HG02973 (cell line): ENCODE results near the gene MFF.
"Not testable (repeated sequence)": the region's sequence is repeated elsewhere in the genome, so short reads cannot be mapped to it uniquely, and the experiment has no call there.

Experiments used
- ATAC-seq: cut with Tn5 transposase; IDR thresholded peaks from one replicate; pipeline ENCODE4 v1.9.1; 2021; ENCODE audit warnings: moderate library complexity; ENCODE audit not compliant: unreplicated experiment

MFF gene

DNA sequence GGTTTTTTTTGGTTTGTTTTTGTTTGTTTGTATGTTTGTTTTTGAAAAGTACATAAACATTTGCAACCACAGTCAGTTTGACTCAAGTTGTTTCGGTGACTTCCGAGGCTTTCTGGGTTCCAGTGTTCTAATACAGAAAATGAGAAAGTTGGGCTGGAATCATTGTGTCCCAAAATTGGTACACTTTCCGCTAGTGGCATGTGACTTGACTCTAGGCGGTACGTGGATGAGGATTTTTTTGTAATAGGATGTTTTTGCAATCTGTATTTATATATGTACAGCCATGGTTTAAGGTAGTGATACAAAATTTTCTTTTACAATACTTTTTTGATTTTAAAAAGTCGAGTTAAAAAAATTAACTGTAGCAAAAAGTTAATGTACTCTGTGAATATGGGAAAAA, 1.7 kb downstream of the MFF start:
- ATAC-seq: no peak

- no peak for ATAC-seq
Measured at GRCh38 chr2:227335713-227336112, 10.7 kb downstream of the MFF start.

GRCh38 chr2:227337442-227337841, 12.4 kb downstream of the MFF start:
- ATAC-seq: no peak

DNA sequence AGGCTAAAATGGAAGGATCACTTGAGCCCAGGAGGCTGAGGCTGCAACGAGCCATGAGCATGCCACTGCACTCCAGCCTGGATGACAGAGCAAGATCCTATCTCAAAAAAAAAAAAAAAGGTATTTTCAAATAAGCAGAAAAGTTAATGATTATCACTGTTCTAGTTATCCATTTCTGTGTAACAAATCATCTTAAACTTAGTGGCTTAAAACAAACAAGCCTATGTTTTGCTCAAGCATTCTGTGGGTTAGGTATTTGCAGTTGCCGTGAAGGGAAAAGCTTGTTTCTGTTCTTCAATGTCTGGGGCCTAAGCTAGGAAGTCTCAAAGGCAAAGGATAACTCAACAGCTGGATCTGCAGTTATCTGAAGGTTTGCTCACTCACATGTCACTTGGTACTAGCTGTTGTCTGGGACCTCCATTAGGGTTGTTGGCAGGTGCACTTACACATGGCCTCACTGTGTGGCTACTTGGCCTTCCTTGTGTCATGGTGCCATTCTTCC, 14.1 kb downstream of the MFF start:
- ATAC-seq: no peak

DNA sequence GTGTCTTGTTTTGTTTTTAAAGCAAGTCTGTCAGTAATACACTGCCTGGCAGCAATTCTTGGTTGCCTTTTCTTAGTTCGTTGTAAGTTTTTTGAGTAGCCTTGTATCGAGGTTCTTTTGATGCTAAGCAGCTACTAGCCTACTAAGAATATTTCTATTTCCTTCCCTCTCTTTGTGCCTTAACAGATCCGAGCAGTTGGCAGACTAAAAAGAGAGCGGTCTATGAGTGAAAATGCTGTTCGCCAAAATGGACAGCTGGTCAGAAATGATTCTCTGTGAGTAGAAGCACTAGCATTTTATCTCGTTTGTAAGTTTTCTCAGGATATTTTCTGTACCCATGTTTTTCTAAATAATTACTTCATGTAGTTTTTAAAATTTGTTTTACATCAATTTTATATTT, 15.1 kb downstream of the MFF start:
- ATAC-seq: no peak

GRCh38 chr2:227341553-227341952, 16.5 kb downstream of the MFF start:
- ATAC-seq: no peak

DNA sequence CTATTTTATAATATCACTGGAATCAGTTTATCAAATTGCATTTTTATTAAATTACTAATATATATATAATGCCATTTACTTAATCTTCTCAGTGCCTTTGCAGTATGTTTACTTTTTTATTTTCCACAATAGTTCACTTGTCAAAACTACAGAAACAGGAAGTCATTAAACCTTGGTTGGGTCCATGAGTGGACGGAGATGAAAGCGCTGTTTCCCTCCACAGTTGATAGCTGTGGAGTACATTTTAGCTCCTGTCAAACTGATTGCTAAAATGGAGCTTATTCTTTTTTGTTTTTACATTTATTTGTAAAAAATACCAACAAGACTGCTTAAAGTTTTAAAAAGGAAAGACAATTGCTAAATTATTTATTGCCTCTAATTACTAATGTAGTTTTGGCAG, 19.2 kb downstream of the MFF start:
- ATAC-seq: no peak

GRCh38 chr2:227347117-227347516, 22.1 kb downstream of the MFF start:
- ATAC-seq: no peak

- ATAC-seq: no peak
Measured at GRCh38 chr2:227348324-227348723, 23.3 kb downstream of the MFF start.

DNA sequence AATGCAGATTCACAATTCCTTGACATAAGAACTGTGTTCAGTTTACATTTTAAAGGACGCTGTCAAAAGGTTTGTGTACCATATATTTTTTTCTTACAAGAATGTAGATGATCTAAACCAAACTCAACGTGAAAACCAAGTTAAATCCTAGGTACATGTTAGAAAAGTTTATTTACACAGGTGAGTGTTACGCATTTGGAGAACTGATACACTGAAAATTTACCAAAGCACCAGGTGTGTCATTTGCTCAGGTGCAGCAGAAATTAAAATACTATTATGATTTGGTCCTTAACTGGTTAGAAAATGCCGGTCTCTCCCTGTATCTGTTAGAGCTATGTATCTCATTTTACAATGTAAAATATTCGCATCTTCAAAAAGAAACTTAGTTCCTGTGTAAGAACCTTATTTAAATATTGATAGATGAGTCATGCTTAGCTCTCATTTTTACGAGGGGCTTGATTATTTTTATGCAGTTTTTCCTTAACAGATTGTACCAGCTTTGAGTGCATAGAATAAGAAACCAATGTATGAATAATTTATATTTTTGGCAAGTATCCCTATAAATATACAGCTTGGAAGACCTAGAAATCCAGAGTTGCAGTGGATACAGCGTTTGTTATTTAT, 25.1 kb downstream of the MFF start:
- ATAC-seq: no peak

DNA sequence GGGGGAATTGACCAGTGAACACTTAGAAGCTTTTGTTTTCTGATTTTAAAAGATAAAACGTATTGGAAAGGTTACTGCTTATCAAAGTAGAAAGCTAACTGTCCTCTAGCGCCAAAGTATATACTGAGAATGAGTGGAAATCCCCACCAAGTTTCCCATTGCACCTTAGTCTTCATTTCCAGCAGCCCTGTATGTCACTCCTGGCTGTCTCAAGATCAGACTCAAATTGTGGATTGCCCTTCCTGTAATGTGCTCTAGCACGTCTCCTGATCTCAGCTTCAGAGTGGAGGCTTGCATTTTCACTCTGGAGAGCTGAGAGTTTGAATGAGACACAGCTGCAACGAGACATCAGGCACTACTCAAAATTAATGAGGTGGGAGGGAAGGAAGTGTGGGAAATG, 26.6 kb downstream of the MFF start:
- ATAC-seq: peak; percentile 69

DNA sequence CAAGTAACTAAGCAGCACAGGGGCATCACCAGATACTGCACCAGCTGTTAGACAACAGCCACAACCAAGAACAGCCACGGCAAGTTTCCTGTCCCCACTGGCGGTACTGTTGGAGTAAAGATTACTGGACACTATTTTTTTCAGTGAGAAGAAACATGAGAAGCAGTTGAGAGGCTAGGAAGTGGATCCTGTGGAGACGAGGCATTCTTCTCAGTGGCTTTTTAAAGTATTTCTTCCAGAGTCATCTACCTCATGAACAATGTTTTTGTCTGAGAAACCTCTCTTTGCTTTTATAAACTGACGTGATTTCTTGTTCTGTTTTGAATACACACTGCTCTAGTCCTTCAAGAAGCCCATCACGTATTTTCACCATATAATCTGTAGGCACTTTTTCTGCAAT, 35.3 kb downstream of the MFF start:
- no peak for ATAC-seq

DNA sequence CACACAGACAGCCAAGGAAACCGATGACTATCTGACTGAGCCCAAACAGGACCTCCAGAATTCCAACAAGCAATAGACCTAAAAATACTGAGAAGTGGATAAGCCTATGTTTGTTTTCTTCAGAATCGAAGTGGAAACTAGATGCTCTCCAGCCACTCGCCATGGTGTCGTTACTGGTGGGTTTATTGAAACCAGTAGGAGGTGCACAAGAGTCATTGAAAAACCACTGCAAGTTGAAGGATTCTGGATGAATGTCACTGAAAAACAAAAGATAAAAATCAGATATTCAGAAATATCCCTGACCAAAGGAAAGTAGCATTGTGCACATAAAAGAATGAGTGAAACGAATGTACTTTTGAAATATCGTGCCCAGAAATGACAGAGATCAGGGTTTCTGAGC, 38.7 kb downstream of the MFF start:
- no peak for ATAC-seq

- not testable (repeated sequence) for ATAC-seq
Measured at GRCh38 chr2:227364585-227365263, 39.7 kb downstream of the MFF start.

- ATAC-seq: no peak
Measured at GRCh38 chr2:227365833-227366232, 40.8 kb downstream of the MFF start.

DNA sequence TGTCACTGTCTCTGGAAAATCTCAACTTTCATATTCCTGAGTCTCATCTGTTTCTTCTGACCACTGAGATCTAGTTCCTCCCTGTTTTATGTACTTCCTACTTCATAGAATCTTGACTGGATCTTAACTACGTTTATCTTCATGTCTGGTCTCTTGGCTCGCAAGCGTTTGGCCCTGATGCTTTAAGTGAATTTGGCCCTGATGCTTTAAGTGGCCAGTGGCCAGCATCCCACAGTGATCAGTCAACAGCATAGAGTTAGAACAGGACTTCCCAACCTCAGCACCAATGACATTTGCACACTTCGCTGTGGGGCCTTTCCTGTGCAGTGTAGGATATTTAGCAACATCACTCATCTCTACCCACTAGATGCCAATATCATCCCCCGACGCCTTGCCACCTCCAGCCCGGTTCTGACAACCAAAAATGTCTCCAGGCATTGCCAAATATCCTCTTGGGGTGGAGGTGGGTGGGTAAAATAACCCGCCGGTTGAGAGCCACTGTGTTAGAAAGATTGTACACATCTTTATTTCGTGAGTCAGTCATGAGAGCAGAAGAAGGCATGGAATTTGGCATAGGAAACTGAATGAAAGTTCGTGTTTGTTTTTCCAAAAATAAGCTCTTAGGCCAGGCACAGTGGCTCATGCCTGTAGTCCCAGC, 41.8 kb downstream of the MFF start:
- no peak for ATAC-seq

DNA sequence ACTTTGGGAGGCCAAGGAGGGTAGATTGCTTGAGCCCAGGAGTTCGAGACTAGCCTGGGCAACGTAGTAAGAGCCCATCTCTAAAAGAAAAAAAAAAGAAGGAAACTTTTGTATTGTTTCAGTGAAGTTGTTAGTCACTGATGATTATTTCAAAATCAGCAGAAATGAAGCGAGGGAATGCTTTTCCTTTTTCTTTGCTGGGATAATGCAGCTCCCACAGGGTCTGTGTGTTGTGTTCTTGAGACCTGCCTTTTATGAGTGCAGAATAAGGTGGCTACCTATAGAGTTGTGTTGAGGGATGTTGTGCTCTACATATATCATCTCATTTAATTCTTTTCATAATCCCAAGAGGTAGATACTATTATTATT, 42.4 kb downstream of the MFF start:
- ATAC-seq: no peak

DNA sequence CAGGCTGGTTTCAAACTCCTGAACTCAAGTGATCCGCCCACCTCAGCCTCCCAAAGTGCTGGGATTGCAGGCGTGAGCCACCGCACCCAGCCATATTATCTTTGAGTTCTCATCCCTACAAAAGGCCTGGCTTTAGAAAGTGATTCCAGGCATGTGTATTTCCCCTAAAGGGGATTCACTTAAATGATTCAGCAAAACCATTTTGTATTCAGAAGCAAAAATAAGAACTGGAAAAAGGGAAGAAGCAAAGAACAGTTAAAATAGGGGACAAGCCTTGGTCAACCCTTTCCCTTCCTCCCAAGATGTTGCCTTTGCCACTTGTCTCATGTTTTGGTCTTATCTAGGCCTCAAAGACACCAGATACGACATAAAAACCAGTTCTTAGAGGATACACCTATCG, 43.5 kb downstream of the MFF start:
- no peak for ATAC-seq

GRCh38 chr2:227370092-227370491, 45.0 kb downstream of the MFF start:
- no peak for ATAC-seq

DNA sequence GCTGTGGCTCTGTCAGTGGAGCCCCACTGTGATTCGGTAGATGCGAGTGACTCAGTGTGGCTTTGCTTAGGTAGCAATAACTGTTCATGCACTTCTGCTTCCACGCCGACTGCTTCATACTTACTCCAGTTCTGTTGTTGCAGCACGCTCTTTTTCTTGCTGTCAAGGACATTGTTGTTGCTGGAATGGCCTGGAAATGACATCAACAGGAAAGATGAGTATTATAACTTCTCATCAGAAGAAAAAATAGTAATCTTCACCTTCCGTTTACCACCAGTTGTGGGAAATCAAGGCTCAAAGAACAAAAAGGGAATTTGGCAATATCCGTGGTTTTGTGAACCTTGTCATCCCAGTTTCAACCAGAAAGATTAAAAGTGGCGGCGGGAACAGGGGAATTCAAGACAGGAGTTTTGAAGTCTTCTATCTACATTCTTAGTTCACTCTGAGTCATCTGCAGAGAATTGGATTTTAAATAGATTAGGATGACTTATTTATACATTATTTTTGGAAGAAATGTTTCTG, 45.8 kb downstream of the MFF start:
- no peak for ATAC-seq

DNA sequence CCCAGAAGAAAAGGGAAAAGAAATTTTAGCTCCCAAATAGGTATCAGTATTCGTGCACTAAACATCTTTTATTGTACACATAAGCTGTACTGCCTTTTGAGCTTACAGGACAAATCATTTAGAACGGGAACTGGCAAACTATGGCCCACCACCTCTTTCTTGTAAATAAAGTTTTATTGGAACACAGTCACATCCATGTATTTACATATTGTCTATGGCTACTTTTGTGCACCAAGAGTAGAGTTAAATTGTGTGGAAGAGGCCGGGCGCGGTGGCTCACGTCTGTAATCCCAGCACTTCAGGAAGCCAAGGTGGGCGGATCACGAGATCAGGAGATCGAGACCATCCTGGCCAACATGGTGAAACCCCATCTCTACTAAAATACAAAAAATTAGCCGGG, 48.3 kb downstream of the MFF start:
- no peak for ATAC-seq

DNA sequence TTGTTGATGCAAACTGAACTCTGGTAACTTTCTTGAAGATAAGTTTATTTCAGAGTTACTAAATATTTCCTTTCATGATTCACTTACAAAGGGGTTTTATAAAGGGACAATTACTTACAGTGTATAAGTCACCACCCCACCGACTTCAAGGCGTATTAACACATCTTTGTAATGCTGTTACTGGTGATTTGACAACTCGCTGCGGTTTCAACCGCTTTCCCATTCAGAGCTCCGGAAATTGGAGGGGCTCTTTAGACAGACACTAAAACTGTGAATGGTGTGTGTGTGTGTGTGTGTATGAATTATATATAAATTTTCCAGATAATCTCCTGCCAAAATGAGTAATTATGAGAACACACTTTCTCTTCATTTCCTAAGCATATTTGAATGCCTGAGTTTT, 49.1 kb downstream of the MFF start:
- ATAC-seq: no peak
